HG03064 (cell line): ENCODE measurements around the gene BATF.

Experiments used
- ATAC-seq: cut with Tn5 transposase; IDR thresholded peaks from one replicate; pipeline ENCODE4 v1.9.1; 2021; ENCODE audit warnings: low read depth; ENCODE audit not compliant: unreplicated experiment

The BATF gene

GRCh38 chr14:75531660-75532317, 9.5 kb downstream of the BATF start:
- no peak for ATAC-seq

DNA sequence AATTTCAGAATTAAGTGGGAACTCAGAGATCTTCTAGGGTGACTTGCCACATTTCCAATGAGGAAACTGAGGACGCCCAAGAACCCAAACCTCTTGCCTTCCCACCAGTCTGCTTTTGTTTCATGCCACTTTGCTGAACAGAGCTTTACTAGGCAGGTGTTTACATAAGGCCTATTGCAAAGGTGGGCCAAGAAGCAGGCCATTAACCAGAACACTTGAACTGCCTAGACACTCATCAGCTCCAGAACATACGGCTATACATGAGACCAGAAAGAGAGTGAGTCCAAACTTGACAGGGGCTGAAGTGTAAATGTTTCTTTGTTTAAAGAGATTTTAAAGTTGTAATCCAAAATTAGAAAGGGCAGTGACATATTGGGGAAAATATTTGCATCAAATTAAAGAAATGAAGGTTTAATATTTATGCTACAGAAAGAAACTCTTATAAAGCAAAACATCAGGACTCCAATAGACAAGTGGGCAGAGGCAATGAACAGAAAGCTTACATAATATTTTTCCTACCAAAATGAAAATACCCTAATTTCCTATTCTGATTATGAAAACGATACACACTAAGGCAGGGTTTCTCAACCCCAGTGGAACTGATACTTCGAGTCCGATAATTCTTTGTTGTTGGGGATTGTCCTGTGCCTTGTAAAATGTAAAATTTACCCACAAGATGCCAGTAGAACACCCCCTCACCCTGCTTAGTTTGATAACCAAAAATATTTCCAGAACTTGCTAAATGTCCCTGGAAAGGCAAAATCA, 11.7 kb downstream of the BATF start:
- ATAC-seq = no peak

GRCh38 chr14:75535164-75535898, 13.1 kb downstream of the BATF start:
- ATAC-seq = no peak

GRCh38 chr14:75537071-75537470, 14.8 kb downstream of the BATF start:
- ATAC-seq = no peak

- ATAC-seq = no peak
Measured at GRCh38 chr14:75539162-75539560, 16.9 kb downstream of the BATF start.

- peak; percentile 45 for ATAC-seq
Measured at GRCh38 chr14:75539561-75540478, 17.6 kb downstream of the BATF start.

DNA sequence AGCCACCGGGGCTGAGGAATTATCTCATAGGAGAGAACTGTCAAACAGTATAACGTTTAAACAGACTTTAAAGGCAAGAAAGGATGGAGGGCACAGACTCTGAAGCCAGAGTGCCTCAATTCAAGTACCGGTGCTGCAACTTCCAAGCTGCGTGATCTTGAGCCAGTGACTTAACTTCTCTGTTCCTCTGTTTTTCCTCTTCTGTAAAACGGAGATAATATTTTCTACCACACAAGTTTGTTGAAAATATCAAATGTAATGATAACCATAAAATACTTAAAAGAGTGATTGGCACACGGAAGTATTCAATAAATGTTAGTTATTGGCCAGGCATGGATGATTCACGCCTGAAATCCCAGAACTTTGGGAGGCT, 18.2 kb downstream of the BATF start:
- no peak for ATAC-seq

- ATAC-seq = no peak
Measured at GRCh38 chr14:75542588-75543091, 20.4 kb downstream of the BATF start.

DNA sequence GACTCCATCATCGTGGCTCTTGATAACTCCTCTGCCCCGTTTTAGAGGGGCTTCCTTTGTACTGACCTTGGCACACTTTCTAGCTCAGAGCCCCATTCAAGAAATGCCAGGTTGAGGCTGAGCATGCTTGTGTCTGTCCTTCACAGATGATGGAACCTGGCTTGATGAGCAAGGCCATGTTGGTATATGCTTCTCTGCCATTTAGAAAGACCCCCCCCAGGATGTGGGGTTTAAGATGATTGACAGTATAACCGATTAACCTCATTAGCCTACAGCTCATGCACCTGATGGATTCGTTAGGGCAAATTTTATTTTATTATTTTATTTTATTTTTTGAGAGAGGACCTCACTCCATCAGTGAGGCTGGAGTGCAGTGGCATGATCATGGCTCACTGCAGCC, 21.0 kb downstream of the BATF start:
- ATAC-seq = no peak

GRCh38 chr14:75543786-75544185, 21.5 kb downstream of the BATF start:
- no peak for ATAC-seq

- no peak for ATAC-seq
Measured at GRCh38 chr14:75545907-75546306, 23.6 kb downstream of the BATF start.

- ATAC-seq = no peak
Measured at GRCh38 chr14:75547552-75548250, 25.4 kb downstream of the BATF start.

GRCh38 chr14:75548544-75548943, 26.3 kb downstream of the BATF start:
- no peak for ATAC-seq

DNA sequence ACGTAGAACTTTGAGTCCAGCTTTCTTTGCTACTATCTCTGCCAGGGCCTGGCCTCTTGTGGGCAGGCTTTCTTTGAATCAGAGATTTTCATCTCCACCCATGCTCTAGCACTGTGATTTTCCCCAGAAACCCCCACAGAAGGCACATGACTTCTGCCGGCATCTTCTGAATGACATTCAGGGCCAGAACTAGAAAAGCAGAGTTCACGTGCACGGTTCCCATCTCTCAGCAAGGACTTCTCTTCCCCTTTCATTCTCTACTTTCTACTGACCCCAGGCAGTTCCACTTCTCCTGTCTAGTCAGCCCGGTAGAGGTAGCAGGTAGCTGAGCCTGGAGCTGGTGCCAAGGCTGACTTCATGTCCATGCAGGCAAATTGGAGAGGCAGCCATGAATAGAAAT, 26.9 kb downstream of the BATF start:
- peak; percentile 61 for ATAC-seq

DNA sequence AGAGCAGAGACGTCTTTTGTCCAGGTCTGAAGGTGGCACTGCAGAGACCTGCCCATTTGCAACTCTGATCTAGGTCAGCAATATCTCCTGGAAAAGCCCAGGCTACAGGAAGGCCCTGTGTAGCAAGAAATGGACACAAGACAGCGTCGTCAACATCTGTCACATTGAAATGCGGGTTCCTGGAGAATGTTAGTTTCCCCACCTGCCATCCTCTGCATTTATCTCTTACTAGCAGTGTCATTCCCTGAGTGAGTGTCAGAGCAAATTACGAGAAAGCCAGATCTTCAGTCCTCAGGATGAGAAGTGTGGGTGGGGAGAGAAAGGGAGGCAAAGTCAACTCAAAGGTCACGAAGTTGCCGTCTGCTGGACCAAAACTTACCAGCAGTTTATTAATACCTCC, 28.8 kb downstream of the BATF start:
- ATAC-seq = no peak

GRCh38 chr14:75553157-75553556, 30.9 kb downstream of the BATF start:
- ATAC-seq = no peak

DNA sequence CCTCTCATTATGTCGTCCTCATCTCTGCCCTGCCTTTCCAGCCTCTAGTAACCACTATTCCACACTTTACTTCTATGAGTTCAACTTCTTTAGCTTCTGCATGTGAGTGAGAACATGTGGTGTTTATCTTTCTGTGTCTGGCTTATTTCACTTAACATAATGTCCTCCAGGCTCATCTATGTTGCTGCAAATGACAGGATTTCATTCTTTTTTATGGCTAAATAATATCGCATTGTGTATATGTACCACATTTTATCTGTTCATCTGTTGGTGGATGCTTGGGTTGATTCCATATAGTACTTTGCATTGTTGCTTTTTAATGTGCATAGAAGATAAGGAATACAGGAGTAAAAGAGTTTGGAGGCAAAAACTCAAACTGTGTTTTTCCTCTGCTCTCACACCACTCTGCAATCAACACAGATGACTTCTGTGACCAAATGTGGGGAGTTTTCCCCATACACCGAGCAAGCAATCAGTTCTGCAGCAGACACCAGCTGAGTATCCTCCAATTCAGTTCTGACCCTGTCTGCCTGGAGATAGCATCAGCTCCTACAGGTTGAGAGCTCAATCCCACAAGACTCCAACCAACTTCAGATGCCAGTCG, 31.6 kb downstream of the BATF start:
- no peak for ATAC-seq

GRCh38 chr14:75554482-75554881, 32.2 kb downstream of the BATF start:
- ATAC-seq = no peak

DNA sequence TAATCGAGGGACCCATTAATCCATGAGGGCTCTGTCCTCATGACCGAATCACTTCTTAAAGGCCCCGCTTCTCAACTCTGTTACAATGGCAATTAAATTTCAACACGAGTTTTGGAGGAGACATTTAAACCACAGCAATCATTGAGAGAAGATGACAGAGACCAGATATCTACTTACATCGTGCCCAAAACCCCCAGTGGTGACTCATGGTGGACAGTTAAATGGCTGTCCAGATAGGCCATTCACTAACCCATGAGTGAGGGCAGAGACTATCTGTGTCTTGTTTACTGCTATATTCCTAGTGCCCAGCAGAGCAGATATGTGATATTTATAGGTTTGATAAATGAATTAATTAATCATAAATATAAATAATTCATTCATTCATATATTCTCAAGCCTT, 36.2 kb downstream of the BATF start:
- ATAC-seq = no peak
